WTC11 (cell line): Measurements from ENCODE around the gene EPHA4. TPM values are rescaled to one million over a fixed set of nuclear protein-coding genes. Genes with fewer than 3 reads are reported as not detected.

Experiments
- ATAC-seq: fragments of 200-7000 bp; cut with Tn5 transposase; 2 replicates; pipeline ENCODE4 v1.10.0; 2021; ENCODE audit warnings: mild to moderate bottlenecking, moderate library complexity
- CTCF ChIA-PET: fragments of 300-600 bp; sonication (Branson Sonifier 250); formaldehyde crosslinking; loops from one replicate; lab custom pipeline; 2021; ENCODE audit warnings: antibody characterized with exemption; lab: Charles Lee
- POLR2A ChIA-PET: fragments of 350-600 bp; sonication (Branson Sonifier 250); formaldehyde crosslinking; loops from one replicate; lab custom pipeline; 2021; ENCODE audit warnings: antibody characterized with exemption; lab: Charles Lee
- DNase-seq: peaks from one replicate; pipeline ENCODE4 v3.0.0; 2021; ENCODE audit warnings: low spot score
- H3K27ac Mint-ChIP-seq: 2 replicates; pipeline ENCODE4 v1.8.0; 2021; ENCODE audit warnings: mixed read lengths
- H3K27me3 Mint-ChIP-seq: 2 replicates; pipeline ENCODE4 v1.8.0; 2021; ENCODE audit warnings: low read depth, mild to moderate bottlenecking, moderate library complexity, mixed read lengths
- H3K36me3 Mint-ChIP-seq: 2 replicates; pipeline ENCODE4 v1.8.0; 2021; ENCODE audit warnings: mixed read lengths
- H3K4me1 Mint-ChIP-seq: 2 replicates; pipeline ENCODE4 v1.8.0; 2022; ENCODE audit warnings: mixed read lengths
- H3K4me3 Mint-ChIP-seq: 2 replicates; pipeline ENCODE4 v1.8.0; 2021; ENCODE audit warnings: mild to moderate bottlenecking, moderate library complexity, mixed read lengths
- H3K9me3 Mint-ChIP-seq: 2 replicates; pipeline ENCODE4 v1.8.0; 2021; ENCODE audit warnings: mixed read lengths
- AFF4 ChIP-seq: sonication (generic); formaldehyde crosslinking; IDR thresholded peaks from 2 replicates; pipeline ENCODE4 v1.8.1; 2023; ENCODE audit warnings: mild to moderate bottlenecking, missing genetic modification reagents, borderline replicate concordance
- ATF6 ChIP-seq: sonication (generic); formaldehyde crosslinking; IDR thresholded peaks from 2 replicates; pipeline ENCODE4 v1.8.1; 2023; ENCODE audit warnings: mild to moderate bottlenecking, missing genetic modification reagents
- ETV6 ChIP-seq: sonication (generic); formaldehyde crosslinking; IDR thresholded peaks from 2 replicates; pipeline ENCODE4 v1.8.1; 2022; ENCODE audit warnings: mild to moderate bottlenecking, missing genetic modification reagents
- FOXP1 ChIP-seq: sonication (generic); formaldehyde crosslinking; IDR thresholded peaks from 2 replicates; pipeline ENCODE4 v1.8.0; 2022; ENCODE audit warnings: missing genetic modification reagents, mild to moderate bottlenecking, moderate library complexity, borderline replicate concordance
- GTF2I ChIP-seq: fragments of 250-450 bp; sonication (Bioruptor Pico); conservative IDR thresholded peaks from 2 replicates; pipeline ENCODE4 v1.4.0; 2021; ENCODE audit warnings: mild to moderate bottlenecking
- JAZF1 ChIP-seq: fragments of 250-450 bp; sonication (Bioruptor Pico); IDR thresholded peaks from 2 replicates; pipeline ENCODE4 v1.9.0; 2021; ENCODE audit warnings: moderate library complexity, mild to moderate bottlenecking, inconsistent platforms
- NFE2L1 ChIP-seq: sonication (generic); formaldehyde crosslinking; IDR thresholded peaks from 2 replicates; pipeline ENCODE4 v1.8.1; 2023; ENCODE audit warnings: missing genetic modification reagents
- NR1H2 ChIP-seq: sonication (generic); formaldehyde crosslinking; IDR thresholded peaks from 2 replicates; pipeline ENCODE4 v1.9.0; 2021; ENCODE audit warnings: mild to moderate bottlenecking, moderate library complexity, missing genetic modification reagents
- RELA ChIP-seq: sonication (generic); formaldehyde crosslinking; IDR thresholded peaks from 2 replicates; pipeline ENCODE4 v1.8.1; 2022; ENCODE audit warnings: missing genetic modification reagents, mild to moderate bottlenecking, borderline replicate concordance
- ZNF512 ChIP-seq: sonication (generic); formaldehyde crosslinking; IDR thresholded peaks from 2 replicates; pipeline ENCODE4 v1.8.1; 2022; ENCODE audit warnings: missing genetic modification reagents, borderline replicate concordance
- ZNF671 ChIP-seq: fragments of 250-450 bp; sonication (Bioruptor Pico); IDR thresholded peaks from 2 replicates; pipeline ENCODE4 v1.8.0; 2021; ENCODE audit warnings: mild to moderate bottlenecking
- total RNA-seq: library from RNA; stranded (reverse); gene quantifications from 3 replicates; pipeline ENCODE4 v1.2.3, GENCODE V29; 2021
- TF ChIP-seq, protein P1 (sequence below): sonication (generic); formaldehyde crosslinking; IDR thresholded peaks from 2 replicates; pipeline ENCODE4 v1.8.1; 2023; ENCODE audit warnings: mild to moderate bottlenecking, missing genetic modification reagents, moderate library complexity
- TF ChIP-seq, protein P2 (sequence below): fragments of 250-450 bp; sonication (Bioruptor Pico); IDR thresholded peaks from 2 replicates; pipeline ENCODE4 v1.9.0; 2021; ENCODE audit warnings: mild to moderate bottlenecking
- TF ChIP-seq, protein P3 (sequence below): sonication (generic); formaldehyde crosslinking; IDR thresholded peaks from 2 replicates; pipeline ENCODE4 v1.8.0; 2023; ENCODE audit warnings: missing genetic modification reagents, mild to moderate bottlenecking, borderline replicate concordance
- TF ChIP-seq, protein P4 (sequence below): fragments of 250-450 bp; sonication (Bioruptor Pico); IDR thresholded peaks from 2 replicates; pipeline ENCODE4 v2.1.2; 2022; ENCODE audit warnings: mild to moderate bottlenecking, moderate library complexity

Gene EPHA4
- total RNA-seq, 1 experiment from 2014 or later = 11.0 TPM

DNA sequence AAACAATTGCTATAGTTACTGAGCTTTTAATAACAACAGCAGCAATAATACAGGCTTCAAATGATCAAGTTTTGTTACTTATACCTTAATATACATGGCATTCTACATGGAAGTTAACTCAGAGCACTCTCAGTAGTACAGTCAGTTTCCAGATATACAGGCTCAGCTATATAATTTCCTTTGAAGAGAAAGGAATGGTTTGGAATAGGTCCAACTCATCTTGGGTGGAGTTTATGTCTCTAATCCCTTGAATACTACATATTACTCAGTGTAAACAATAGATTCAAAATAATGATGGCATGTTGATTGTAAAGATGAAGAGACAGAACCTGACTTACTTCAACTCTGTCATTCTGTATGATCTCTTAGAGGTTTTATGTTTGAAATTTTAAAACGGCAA lies 174.9 kb downstream of the EPHA4 start (continued):
- TF ChIP-seq ETV6 (CRISPR knock-in tag) = no peak
- TF ChIP-seq, all 79 proteins: peak for 0

- Mint-ChIP-seq H3K4me1 (peaks cover 4% of the 10 kb centered on the region), H3K27me3 (no peaks in the 10 kb centered on the region), H3K27ac (no peak overlapping the region), H3K9me3 (no peaks in the 10 kb centered on the region), H3K36me3 (no peaks in the 10 kb centered on the region), H3K4me3 (no peak overlapping the region)
- CTCF ChIA-PET = no interaction called here
- POLR2A ChIA-PET = interaction anchor here (0.8 kb wide), 1 partner anchor 231 kb away, joined by 3 read pairs; no protein-coding TSS in a partner anchor
- no peak for DNase-seq
- ATAC-seq = no peak
- TF ChIP-seq, protein P1, sequence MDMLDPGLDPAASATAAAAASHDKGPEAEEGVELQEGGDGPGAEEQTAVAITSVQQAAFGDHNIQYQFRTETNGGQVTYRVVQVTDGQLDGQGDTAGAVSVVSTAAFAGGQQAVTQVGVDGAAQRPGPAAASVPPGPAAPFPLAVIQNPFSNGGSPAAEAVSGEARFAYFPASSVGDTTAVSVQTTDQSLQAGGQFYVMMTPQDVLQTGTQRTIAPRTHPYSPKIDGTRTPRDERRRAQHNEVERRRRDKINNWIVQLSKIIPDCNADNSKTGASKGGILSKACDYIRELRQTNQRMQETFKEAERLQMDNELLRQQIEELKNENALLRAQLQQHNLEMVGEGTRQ (CRISPR knock-in tag) = no peak
- TF ChIP-seq ZNF671 (CRISPR knock-in tag) = no peak
- no peak for TF ChIP-seq RELA (CRISPR knock-in tag)
- no peak for TF ChIP-seq GTF2I (CRISPR knock-in tag)
- no peak for TF ChIP-seq NR1H2 (CRISPR knock-in tag)
Observed at GRCh38 chr2:221392228-221392881, 179.7 kb downstream of the EPHA4 start.

GRCh38 chr2:221390878-221391277 lies 181.2 kb downstream of the EPHA4 start:
- Mint-ChIP-seq H3K36me3 (no peaks in the 10 kb centered on the region), H3K27ac (no peak overlapping the region), H3K4me3 (no peak overlapping the region), H3K9me3 (no peaks in the 10 kb centered on the region), H3K27me3 (no peaks in the 10 kb centered on the region), H3K4me1 (peaks cover 4% of the 10 kb centered on the region)
- POLR2A ChIA-PET = no interaction called here
- no peak for ATAC-seq
- no peak for DNase-seq
- CTCF ChIA-PET = no interaction called here
- no peak for TF ChIP-seq FOXP1
- no peak for TF ChIP-seq NR1H2 (CRISPR knock-in tag)
- TF ChIP-seq ZNF512 (CRISPR knock-in tag) = no peak
- TF ChIP-seq GTF2I (CRISPR knock-in tag) = no peak
- no peak for TF ChIP-seq AFF4
- TF ChIP-seq ATF6 (CRISPR knock-in tag) = no peak
- TF ChIP-seq JAZF1 = no peak
- TF ChIP-seq, protein P2, sequence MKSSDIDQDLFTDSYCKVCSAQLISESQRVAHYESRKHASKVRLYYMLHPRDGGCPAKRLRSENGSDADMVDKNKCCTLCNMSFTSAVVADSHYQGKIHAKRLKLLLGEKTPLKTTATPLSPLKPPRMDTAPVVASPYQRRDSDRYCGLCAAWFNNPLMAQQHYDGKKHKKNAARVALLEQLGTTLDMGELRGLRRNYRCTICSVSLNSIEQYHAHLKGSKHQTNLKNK (CRISPR knock-in tag) = no peak
- TF ChIP-seq NFE2L1 (CRISPR knock-in tag) = no peak
- TF ChIP-seq, protein P3, sequence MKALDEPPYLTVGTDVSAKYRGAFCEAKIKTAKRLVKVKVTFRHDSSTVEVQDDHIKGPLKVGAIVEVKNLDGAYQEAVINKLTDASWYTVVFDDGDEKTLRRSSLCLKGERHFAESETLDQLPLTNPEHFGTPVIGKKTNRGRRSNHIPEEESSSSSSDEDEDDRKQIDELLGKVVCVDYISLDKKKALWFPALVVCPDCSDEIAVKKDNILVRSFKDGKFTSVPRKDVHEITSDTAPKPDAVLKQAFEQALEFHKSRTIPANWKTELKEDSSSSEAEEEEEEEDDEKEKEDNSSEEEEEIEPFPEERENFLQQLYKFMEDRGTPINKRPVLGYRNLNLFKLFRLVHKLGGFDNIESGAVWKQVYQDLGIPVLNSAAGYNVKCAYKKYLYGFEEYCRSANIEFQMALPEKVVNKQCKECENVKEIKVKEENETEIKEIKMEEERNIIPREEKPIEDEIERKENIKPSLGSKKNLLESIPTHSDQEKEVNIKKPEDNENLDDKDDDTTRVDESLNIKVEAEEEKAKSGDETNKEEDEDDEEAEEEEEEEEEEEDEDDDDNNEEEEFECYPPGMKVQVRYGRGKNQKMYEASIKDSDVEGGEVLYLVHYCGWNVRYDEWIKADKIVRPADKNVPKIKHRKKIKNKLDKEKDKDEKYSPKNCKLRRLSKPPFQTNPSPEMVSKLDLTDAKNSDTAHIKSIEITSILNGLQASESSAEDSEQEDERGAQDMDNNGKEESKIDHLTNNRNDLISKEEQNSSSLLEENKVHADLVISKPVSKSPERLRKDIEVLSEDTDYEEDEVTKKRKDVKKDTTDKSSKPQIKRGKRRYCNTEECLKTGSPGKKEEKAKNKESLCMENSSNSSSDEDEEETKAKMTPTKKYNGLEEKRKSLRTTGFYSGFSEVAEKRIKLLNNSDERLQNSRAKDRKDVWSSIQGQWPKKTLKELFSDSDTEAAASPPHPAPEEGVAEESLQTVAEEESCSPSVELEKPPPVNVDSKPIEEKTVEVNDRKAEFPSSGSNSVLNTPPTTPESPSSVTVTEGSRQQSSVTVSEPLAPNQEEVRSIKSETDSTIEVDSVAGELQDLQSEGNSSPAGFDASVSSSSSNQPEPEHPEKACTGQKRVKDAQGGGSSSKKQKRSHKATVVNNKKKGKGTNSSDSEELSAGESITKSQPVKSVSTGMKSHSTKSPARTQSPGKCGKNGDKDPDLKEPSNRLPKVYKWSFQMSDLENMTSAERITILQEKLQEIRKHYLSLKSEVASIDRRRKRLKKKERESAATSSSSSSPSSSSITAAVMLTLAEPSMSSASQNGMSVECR = no peak
- TF ChIP-seq, protein P4, sequence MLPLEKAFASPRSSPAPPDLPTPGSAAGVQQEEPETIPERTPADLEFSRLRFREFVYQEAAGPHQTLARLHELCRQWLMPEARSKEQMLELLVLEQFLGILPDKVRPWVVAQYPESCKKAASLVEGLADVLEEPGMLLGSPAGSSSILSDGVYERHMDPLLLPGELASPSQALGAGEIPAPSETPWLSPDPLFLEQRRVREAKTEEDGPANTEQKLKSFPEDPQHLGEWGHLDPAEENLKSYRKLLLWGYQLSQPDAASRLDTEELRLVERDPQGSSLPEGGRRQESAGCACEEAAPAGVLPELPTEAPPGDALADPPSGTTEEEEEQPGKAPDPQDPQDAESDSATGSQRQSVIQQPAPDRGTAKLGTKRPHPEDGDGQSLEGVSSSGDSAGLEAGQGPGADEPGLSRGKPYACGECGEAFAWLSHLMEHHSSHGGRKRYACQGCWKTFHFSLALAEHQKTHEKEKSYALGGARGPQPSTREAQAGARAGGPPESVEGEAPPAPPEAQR (CRISPR knock-in tag) = no peak
